Loucy (cell line): ENCODE data around the gene AMIGO3.

ENCODE experiments used
- H2AFZ ChIP-seq: fragments of 200-600 bp; sonication (generic); 2 replicates; pipeline ENCODE4 v1.6.0; 2016; ENCODE audit warnings: antibody characterized with exemption, mild to moderate bottlenecking, low read length, moderate library complexity
- H3F3A ChIP-seq: fragments of 200-600 bp; 2 replicates; pipeline ENCODE4 v1.6.0; 2016; ENCODE audit warnings: antibody characterized with exemption, low read depth, mild to moderate bottlenecking
- H3K27me3 ChIP-seq: fragments of 200-600 bp; sonication (generic); 2 replicates; pipeline ENCODE4 v1.6.1; 2014; ENCODE audit warnings: low read length, mild to moderate bottlenecking; ENCODE audit not compliant: insufficient read depth, poor library complexity, severe bottlenecking
- H3K36me3 ChIP-seq: fragments of 200-600 bp; sonication (generic); 2 replicates; pipeline ENCODE4 v1.6.1; 2016; ENCODE audit warnings: low read length; ENCODE audit not compliant: insufficient read depth
- H3K4me1 ChIP-seq: fragments of 200-600 bp; sonication (generic); 2 replicates; pipeline ENCODE4 v1.5.1; 2014; ENCODE audit warnings: low read length, mild to moderate bottlenecking; ENCODE audit not compliant: insufficient read depth, poor library complexity, severe bottlenecking
- H3K4me2 ChIP-seq: fragments of 200-600 bp; sonication (generic); 2 replicates; pipeline ENCODE4 v1.6.0; 2014; ENCODE audit warnings: antibody characterized with exemption, low read length, low read depth, mild to moderate bottlenecking; ENCODE audit not compliant: poor library complexity, severe bottlenecking
- H3K4me3 ChIP-seq: fragments of 200-600 bp; sonication (generic); 2 replicates; pipeline ENCODE4 v1.5.1; 2014; ENCODE audit warnings: low read length, mild to moderate bottlenecking, mixed read lengths; ENCODE audit not compliant: poor library complexity, severe bottlenecking
- H3K79me2 ChIP-seq: fragments of 200-600 bp; sonication (generic); 2 replicates; pipeline ENCODE4 v1.6.1; 2014; ENCODE audit warnings: low read length; ENCODE audit not compliant: insufficient read depth
- H3K9ac ChIP-seq: fragments of 200-600 bp; sonication (generic); 2 replicates; pipeline ENCODE4 v1.6.0; 2014; ENCODE audit warnings: mild to moderate bottlenecking, low read depth, low read length, moderate library complexity; ENCODE audit not compliant: poor library complexity, severe bottlenecking
- H3K9me2 ChIP-seq: fragments of 200-600 bp; sonication (generic); replicated peaks from 2 replicates; pipeline ENCODE4 v1.6.1; 2016; ENCODE audit warnings: low read depth, low read length, mixed read lengths
- H3K9me3 ChIP-seq: fragments of 200-600 bp; sonication (generic); 2 replicates; pipeline ENCODE4 v1.6.1; 2014; ENCODE audit warnings: mild to moderate bottlenecking, antibody characterized with exemption, low read length, low read depth; ENCODE audit not compliant: insufficient read depth
- H4K20me1 ChIP-seq: fragments of 200-600 bp; sonication (generic); 2 replicates; pipeline ENCODE4 v1.6.0; 2014; ENCODE audit warnings: antibody characterized with exemption, low read length, mild to moderate bottlenecking; ENCODE audit not compliant: insufficient read depth, poor library complexity, severe bottlenecking
- EZH2phosphoT487 ChIP-seq: fragments of 200-600 bp; IDR thresholded peaks from 2 replicates; pipeline ENCODE4 v1.6.1; 2018; ENCODE audit warnings: antibody characterized with exemption, mild to moderate bottlenecking, moderate library complexity, borderline replicate concordance
- TF ChIP-seq, protein P1 (sequence below): fragments of 200-600 bp; sonication (generic); conservative IDR thresholded peaks from 2 replicates; pipeline ENCODE4 v1.5.1; 2014; ENCODE audit warnings: mild to moderate bottlenecking, antibody characterized with exemption, low read length

AMIGO3 gene

DNA sequence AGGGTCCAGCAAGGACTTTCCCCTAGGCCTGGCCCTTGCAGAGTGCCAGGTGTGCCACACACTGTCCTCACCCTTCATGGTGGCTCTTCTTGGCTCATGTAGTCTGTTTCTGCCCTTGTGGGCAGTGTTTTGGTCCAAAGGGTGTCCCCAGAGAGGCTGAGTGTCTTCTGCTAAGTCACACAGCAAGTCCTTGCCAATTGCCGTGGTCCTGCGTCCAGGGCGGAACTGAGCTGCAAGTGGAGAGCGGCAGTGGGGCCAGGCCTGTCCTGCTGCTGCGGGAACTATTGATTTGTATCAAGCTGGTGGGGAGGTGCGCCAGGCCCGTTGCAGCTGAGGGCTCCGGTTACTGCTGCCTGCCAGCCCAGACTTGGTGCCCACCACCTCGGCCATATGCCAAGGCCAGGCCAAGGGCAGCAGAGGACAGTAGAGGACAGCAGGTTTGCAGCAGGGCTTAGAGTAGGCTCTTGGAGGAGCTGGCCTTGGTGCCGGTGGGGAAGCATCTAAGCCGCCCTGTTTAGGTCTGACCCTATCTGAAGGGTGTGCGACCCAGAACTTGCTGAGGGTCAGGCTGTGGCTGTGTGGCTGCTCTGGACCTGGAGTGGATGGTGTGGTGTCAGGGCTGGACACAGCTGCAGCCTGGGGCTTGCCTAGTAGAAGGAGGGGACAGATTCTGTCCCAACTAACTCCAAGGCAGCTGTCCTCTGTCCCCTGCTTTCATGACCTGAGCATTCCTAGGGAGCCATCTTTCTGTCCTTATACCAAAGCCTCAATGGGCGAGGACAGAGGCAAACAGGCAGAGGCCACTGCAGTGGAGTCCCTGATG is 4.5 kb downstream of the AMIGO3 start:
- TF ChIP-seq EZH2phosphoT487, result no peak
- TF ChIP-seq, protein P1, sequence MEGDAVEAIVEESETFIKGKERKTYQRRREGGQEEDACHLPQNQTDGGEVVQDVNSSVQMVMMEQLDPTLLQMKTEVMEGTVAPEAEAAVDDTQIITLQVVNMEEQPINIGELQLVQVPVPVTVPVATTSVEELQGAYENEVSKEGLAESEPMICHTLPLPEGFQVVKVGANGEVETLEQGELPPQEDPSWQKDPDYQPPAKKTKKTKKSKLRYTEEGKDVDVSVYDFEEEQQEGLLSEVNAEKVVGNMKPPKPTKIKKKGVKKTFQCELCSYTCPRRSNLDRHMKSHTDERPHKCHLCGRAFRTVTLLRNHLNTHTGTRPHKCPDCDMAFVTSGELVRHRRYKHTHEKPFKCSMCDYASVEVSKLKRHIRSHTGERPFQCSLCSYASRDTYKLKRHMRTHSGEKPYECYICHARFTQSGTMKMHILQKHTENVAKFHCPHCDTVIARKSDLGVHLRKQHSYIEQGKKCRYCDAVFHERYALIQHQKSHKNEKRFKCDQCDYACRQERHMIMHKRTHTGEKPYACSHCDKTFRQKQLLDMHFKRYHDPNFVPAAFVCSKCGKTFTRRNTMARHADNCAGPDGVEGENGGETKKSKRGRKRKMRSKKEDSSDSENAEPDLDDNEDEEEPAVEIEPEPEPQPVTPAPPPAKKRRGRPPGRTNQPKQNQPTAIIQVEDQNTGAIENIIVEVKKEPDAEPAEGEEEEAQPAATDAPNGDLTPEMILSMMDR, result no peak
- Histone ChIP-seq H3K4me1 (peaks cover 41% of the 10 kb centered on the region), H3K9me2 (no peaks in the 10 kb centered on the region), H3K27me3 (no peaks in the 10 kb centered on the region), H3K9ac (peak overlapping the region; percentile 27), H3K79me2 (peaks cover 2% of the 10 kb centered on the region; the same call in 1 of the 2 replicates), H3K36me3 (no peaks in the 10 kb centered on the region; the same call in 1 of the 2 replicates), H4K20me1 (no peaks in the 10 kb centered on the region), H3K9me3 (no peaks in the 10 kb centered on the region), H3K4me2 (no peak overlapping the region), H3K4me3 (no peak overlapping the region), H2AFZ (no peak overlapping the region), H3F3A (peaks cover 24% of the 10 kb centered on the region)

DNA sequence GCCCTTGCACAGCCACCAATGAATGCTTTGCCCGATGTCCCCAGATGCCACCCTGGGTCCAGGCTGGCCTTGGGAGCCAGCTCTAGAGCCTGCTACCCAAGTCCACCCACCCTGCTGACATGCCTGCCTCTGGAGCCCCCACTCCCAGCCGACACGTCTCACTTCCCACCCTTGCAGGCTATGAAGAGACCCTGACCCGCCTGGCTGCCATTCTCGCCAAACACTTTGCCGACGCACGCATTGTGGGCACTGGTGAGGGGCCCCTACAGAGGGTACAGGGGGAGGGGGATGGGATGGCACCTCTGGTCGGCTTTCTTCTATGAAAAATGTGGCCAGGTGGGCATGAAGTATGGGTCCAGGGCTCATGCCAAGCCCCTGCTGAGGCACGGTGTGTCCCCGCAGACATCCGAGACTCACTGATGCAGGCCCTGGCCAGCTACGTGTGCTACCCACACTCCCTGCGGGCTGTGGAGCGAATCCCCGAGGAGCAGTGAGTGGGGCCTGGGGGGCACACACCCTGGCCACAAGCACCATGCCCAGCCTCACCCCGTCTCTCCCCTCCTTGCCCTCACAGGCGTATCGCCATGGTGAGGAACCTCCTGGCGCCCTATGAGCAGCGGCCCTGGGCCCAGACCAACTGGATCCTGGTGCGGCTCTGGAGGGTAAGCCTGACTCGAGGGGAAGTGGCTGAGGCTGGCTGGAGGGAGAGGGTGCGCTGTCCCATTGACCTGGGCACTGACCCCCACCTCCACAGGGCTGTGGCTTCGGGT is 6.0 kb downstream of the AMIGO3 start:
- no peaks in the 10 kb centered on the region for H4K20me1 ChIP-seq
- H2AFZ ChIP-seq, result no peak overlapping the region
- H3K4me3 ChIP-seq, result peak overlapping the region; percentile 72
- H3K9me3 ChIP-seq, result no peaks in the 10 kb centered on the region
- peaks cover 6% of the 10 kb centered on the region; the same call in 1 of the 2 replicates for H3K79me2 ChIP-seq
- TF ChIP-seq, protein P1, result no peak
- no peak for TF ChIP-seq EZH2phosphoT487
- H3K4me2 ChIP-seq, result peak overlapping the region; percentile 94
- H3F3A ChIP-seq, result peaks cover 24% of the 10 kb centered on the region
- H3K4me1 ChIP-seq, result peaks cover 41% of the 10 kb centered on the region
- no peaks in the 10 kb centered on the region for H3K27me3 ChIP-seq
- peak overlapping the region; percentile 76 for H3K9ac ChIP-seq
- H3K36me3 ChIP-seq, result no peaks in the 10 kb centered on the region; the same call in 1 of the 2 replicates
- H3K9me2 ChIP-seq, result no peaks in the 10 kb centered on the region

DNA sequence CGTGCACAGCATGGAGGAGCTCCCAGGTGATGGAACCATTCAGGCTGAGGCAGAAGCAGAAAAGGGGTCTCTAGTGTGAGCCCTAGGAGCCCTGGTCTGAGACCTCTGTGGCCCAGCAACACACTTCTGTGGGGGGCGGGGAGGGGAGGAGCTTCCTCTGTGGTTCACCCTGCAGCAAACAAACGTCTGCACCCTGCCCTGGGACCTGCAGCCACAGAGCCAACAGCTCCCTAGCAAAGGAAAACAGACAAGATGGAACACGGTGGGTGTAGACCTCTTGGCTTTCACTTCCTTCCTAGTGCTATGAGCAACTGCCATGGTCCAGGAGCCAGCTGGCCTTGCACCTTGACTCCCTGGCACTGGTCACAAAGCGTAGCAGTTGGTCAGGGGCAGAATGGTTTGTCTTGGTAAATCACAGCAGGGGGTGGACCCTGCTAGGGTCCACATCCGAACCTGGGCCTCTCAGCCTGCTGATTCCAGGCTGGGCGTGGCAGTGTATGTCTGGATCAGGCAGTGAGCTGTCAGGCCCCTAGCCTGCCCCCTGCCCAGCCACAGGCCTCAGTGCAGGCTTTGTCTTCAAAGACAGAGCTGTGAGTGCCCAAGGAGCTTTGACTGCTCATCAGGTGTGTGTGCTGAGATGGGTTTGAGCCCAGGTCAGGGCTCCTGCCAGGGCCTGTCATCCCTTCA is 6.7 kb downstream of the AMIGO3 start:
- H3K9ac ChIP-seq, result peak overlapping the region; percentile 76
- H3K36me3 ChIP-seq, result no peaks in the 10 kb centered on the region; the same call in 1 of the 2 replicates
- H3F3A ChIP-seq, result peaks cover 24% of the 10 kb centered on the region
- H3K4me1 ChIP-seq, result peaks cover 45% of the 10 kb centered on the region
- H4K20me1 ChIP-seq, result no peaks in the 10 kb centered on the region
- peak overlapping the region; percentile 72 for H3K4me3 ChIP-seq
- H3K79me2 ChIP-seq, result peaks cover 6% of the 10 kb centered on the region; the same call in 1 of the 2 replicates
- H3K9me2 ChIP-seq, result no peaks in the 10 kb centered on the region
- no peak for TF ChIP-seq EZH2phosphoT487
- TF ChIP-seq, protein P1, result peak; percentile 38; the same call in 1 of the 2 replicates
- H2AFZ ChIP-seq, result no peak overlapping the region
- H3K9me3 ChIP-seq, result no peaks in the 10 kb centered on the region
- no peaks in the 10 kb centered on the region for H3K27me3 ChIP-seq
- peak overlapping the region; percentile 94 for H3K4me2 ChIP-seq
